Measurements from ENCODE around the gene VANGL1. TPM values are rescaled to one million over a fixed set of nuclear protein-coding genes. Genes with fewer than 3 reads are reported as not detected.

The VANGL1 gene
- total and polyA plus RNA-seq, 3 experiments from 2014 or later, result 3.0 to 3.3 (median 3.2) TPM

DNA sequence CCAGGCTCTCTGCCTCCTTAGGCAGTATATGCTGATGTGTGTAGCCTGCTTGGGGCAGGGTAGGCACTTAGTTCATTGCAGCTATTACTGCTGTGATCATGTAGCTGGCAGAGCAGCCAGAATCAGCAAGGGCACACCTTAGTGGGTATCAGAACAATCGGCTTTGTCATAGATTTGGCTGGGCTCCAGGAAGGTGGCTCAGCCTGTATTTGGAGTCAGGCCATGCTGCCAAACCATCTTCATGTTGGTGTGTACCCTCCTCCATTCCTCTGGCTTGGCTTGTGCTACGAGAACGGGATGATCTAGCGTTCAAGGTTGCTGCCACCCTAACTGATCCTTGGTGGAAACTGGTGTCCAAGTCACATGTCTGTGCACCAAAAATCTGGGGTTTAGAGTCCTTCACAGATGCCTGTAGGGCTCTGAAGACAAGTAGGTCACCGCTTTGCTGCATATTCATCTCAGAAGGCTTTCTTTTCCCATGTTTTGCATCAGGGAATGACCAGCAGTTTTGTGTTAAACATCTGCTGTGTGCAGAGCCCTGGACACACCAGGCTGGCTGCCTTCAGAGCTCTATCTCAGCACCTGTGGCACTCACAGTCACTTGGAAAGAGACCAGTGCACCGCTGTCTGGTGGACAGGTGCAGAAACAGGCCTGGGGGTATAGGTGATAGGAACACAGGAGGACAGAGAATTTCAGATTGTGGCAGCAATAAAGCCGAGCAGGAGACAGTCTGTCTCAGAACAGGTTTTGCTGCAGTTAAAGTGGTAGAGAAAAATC lies 23.7 kb downstream of the VANGL1 start:
- no peaks in the 10 kb centered on the region for H3K36me3 ChIP-seq (ENCODE audit: insufficient read depth, low read length)
- DNase-seq, result no peak
- Mint-ChIP-seq H3K27me3 (peaks cover 0 to 3% of the 10 kb centered on the region in 2 donors), H3K4me1 (peaks cover 0 to 6% (median 0%) of the 10 kb centered on the region in 3 donors), H3K4me3 (no peak overlapping the region), H3K36me3 (peaks cover 0 to 7% (median 0%) of the 10 kb centered on the region in 3 donors), H3K27ac (peak overlapping the region in 1 of 8 donors; percentile 14), H3K9me3 (no peaks in the 10 kb centered on the region)
- H3K9me3 ChIP-seq (ENCODE audit: low read length), result no peaks in the 10 kb centered on the region
- ChIA-PET CTCF (no interaction called here), POLR2A (no interaction called here)
- no peak overlapping the region for H3K27ac ChIP-seq (ENCODE audit: low read depth, low read length)
- no peaks in the 10 kb centered on the region for H3K27me3 ChIP-seq (ENCODE audit: insufficient read depth, low read length, poor library complexity, severe bottlenecking)
- H3K4me1 ChIP-seq (ENCODE audit: insufficient read depth, low read length), result no peaks in the 10 kb centered on the region
- no peak overlapping the region for H3K4me3 ChIP-seq (ENCODE audit: low read length)

DNA sequence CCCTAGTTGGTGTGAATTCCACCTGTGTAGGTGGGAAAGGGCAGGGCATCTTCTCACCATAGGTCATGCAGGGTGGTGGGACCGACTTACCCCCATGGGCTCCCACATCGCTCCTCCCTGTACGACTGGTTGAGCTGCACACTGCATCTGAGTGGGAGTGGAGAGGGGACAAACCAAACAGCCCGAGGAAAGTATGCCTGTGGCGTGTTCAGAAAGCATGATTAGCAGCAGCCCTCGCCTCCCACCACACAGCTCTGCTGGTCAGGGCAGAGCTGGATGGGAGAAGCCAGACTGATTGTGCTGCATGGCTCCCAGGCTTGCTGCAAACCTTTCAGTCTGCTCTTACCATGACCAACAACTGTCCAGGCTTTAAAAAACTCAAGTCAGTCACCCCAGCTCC lies 24.4 kb downstream of the VANGL1 start:
- no peak overlapping the region for H3K27ac Mint-ChIP-seq
- H3K27me3 ChIP-seq (ENCODE audit: insufficient read depth, low read length, poor library complexity, severe bottlenecking), result no peaks in the 10 kb centered on the region
- no peak for DNase-seq
- H3K4me1 Mint-ChIP-seq, result peaks cover 0 to 6% (median 0%) of the 10 kb centered on the region in 3 donors
- no peak overlapping the region for H3K27ac ChIP-seq (ENCODE audit: low read depth, low read length)
- peak overlapping the region in 1 of 7 donors; percentile 19 for H3K4me3 Mint-ChIP-seq
- ChIA-PET CTCF (no interaction called here), POLR2A (no interaction called here)
- peaks cover 0 to 7% (median 0%) of the 10 kb centered on the region in 3 donors for H3K36me3 Mint-ChIP-seq
- no peaks in the 10 kb centered on the region for H3K9me3 ChIP-seq (ENCODE audit: low read length)
- H3K36me3 ChIP-seq (ENCODE audit: insufficient read depth, low read length), result no peaks in the 10 kb centered on the region
- H3K9me3 Mint-ChIP-seq, result no peaks in the 10 kb centered on the region
- no peak overlapping the region for H3K4me3 ChIP-seq (ENCODE audit: low read length)
- H3K27me3 Mint-ChIP-seq, result peaks cover 0 to 3% of the 10 kb centered on the region in 2 donors
- H3K4me1 ChIP-seq (ENCODE audit: insufficient read depth, low read length), result no peaks in the 10 kb centered on the region

DNA sequence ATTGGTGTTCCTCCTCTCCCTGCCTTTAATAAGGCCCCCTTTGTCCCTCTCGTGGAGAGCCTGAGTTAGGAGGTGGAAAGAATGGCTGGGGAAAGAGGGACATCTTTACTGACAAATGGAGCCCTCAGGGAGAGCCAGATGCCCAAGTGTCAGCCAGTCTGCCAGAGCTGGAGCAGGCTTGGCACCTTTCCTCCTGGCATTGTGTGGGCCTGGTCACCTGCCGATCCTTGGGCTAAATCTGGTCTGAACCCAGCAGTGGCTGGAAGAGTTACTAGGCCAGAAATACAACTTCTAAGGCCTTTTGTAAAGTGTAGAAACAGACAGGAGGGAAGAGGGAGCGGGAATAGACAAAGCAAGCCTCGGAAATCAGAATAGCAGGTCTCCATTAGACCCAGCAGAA lies 24.9 kb downstream of the VANGL1 start:
- peaks cover 0 to 3% of the 10 kb centered on the region in 2 donors for H3K27me3 Mint-ChIP-seq
- no peaks in the 10 kb centered on the region for H3K4me1 ChIP-seq (ENCODE audit: insufficient read depth, low read length)
- no peak overlapping the region for H3K4me3 ChIP-seq (ENCODE audit: low read length)
- no peak overlapping the region for H3K27ac Mint-ChIP-seq
- peaks cover 0 to 6% (median 0%) of the 10 kb centered on the region in 3 donors for H3K4me1 Mint-ChIP-seq
- no peaks in the 10 kb centered on the region for H3K9me3 Mint-ChIP-seq
- H3K4me3 Mint-ChIP-seq, result no peak overlapping the region
- DNase-seq, result no peak
- peaks cover 0 to 7% (median 0%) of the 10 kb centered on the region in 3 donors for H3K36me3 Mint-ChIP-seq
- ChIA-PET CTCF (no interaction called here), POLR2A (no interaction called here)
- no peak overlapping the region for H3K27ac ChIP-seq (ENCODE audit: low read depth, low read length)
- no peaks in the 10 kb centered on the region for H3K36me3 ChIP-seq (ENCODE audit: insufficient read depth, low read length)
- H3K27me3 ChIP-seq (ENCODE audit: insufficient read depth, low read length, poor library complexity, severe bottlenecking), result no peaks in the 10 kb centered on the region
- H3K9me3 ChIP-seq (ENCODE audit: low read length), result no peaks in the 10 kb centered on the region

DNA sequence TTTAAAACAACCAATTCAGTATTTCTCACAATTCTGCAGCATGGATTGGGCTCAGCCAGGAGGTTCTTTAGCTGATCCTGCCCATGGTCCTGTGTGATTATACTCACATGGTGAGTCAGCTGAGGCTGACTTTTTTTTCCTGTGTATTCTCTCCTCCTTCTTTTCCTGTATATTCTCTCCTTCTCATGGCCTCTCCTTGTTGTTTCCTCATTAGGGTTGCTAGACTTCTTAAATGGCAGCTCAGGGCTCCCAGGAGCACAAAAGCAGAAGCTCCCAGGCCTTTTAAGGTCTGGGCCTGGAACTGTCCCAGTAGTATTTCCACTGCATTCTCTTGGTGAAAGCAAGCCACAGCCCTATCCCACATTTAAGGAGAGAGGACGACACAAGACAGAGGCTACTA lies 26.8 kb downstream of the VANGL1 start:
- H3K27ac Mint-ChIP-seq, result peak overlapping the region in 1 of 8 donors; percentile 9
- CTCF ChIA-PET, result no interaction called here
- POLR2A ChIA-PET, result no interaction called here
- H3K4me3 Mint-ChIP-seq, result no peak overlapping the region
- peaks cover 0 to 6% (median 0%) of the 10 kb centered on the region in 3 donors for H3K4me1 Mint-ChIP-seq
- no peak for DNase-seq
- H3K9me3 Mint-ChIP-seq, result no peaks in the 10 kb centered on the region
- H3K36me3 Mint-ChIP-seq, result peaks cover 0 to 7% (median 0%) of the 10 kb centered on the region in 3 donors
- no peaks in the 10 kb centered on the region for H3K9me3 ChIP-seq (ENCODE audit: low read length)
- no peaks in the 10 kb centered on the region for H3K4me1 ChIP-seq (ENCODE audit: insufficient read depth, low read length)
- H3K27me3 ChIP-seq (ENCODE audit: insufficient read depth, low read length, poor library complexity, severe bottlenecking), result no peaks in the 10 kb centered on the region
- peaks cover 0 to 3% of the 10 kb centered on the region in 2 donors for H3K27me3 Mint-ChIP-seq
- no peak overlapping the region for H3K4me3 ChIP-seq (ENCODE audit: low read length)
- no peaks in the 10 kb centered on the region for H3K36me3 ChIP-seq (ENCODE audit: insufficient read depth, low read length)
- H3K27ac ChIP-seq (ENCODE audit: low read depth, low read length), result peak overlapping the region; percentile 64

DNA sequence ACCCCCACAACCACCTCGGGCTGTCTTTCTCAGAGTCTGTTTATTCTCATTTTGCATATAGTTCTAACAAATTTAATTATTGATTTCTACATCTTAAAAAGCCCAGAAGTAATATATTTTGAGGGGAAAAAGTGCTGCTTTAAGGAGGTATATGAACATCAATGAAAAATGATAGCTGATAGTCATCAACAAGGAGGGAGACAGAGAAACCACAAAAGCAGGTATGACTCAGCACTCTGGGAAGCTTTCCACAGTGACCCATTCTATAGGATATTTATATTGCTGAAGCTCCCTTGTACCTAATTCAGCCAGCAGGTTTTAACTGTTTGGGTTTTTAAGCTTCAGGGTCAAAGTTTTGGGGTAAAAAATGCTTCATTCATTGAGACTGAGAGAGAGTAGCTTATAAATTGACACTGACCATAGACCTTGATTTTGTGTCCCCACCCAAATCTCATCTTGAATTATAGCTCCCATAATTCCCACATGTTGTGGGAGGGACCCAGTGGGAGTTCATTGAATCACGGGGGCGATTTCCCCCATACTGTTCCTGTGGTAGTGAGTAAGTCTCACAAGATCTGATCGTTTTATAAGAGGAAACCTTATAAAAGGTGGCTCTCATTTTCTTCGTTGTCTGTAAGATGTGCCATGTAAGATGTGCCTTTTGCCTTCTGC lies 27.4 kb downstream of the VANGL1 start:
- H3K27me3 ChIP-seq (ENCODE audit: insufficient read depth, low read length, poor library complexity, severe bottlenecking), result no peaks in the 10 kb centered on the region
- no peaks in the 10 kb centered on the region for H3K9me3 ChIP-seq (ENCODE audit: low read length)
- DNase-seq, result no peak
- POLR2A ChIA-PET, result no interaction called here
- CTCF ChIA-PET, result no interaction called here
- no peaks in the 10 kb centered on the region for H3K36me3 ChIP-seq (ENCODE audit: insufficient read depth, low read length)
- no peaks in the 10 kb centered on the region for H3K4me1 ChIP-seq (ENCODE audit: insufficient read depth, low read length)
- H3K4me1 Mint-ChIP-seq, result peaks cover 0 to 6% (median 0%) of the 10 kb centered on the region in 3 donors
- H3K9me3 Mint-ChIP-seq, result no peaks in the 10 kb centered on the region
- no peak overlapping the region for H3K4me3 Mint-ChIP-seq
- H3K27ac ChIP-seq (ENCODE audit: low read depth, low read length), result peak overlapping the region; percentile 64
- peaks cover 0 to 3% of the 10 kb centered on the region in 2 donors for H3K27me3 Mint-ChIP-seq
- peaks cover 0 to 4% (median 0%) of the 10 kb centered on the region in 3 donors for H3K36me3 Mint-ChIP-seq
- no peak overlapping the region for H3K27ac Mint-ChIP-seq
- H3K4me3 ChIP-seq (ENCODE audit: low read length), result no peak overlapping the region

DNA sequence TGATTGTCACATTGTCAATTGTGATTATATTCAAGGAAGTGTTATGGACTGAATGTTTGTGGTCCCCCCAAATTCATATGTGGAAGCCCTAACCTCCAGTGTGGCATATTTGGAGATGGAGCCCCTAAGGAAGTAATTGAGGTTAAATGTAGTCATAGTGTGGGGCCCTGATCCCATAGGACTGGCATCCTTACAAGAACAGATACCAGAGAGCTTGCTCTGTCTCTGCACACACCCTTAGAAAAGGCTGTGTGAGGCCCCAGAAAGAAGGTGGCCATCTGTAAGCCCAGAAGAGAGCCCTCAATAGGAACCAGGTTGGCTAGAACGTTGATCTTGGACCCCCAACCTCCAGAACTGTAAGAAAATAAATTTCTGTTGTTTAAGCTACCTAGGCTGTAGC lies 28.1 kb downstream of the VANGL1 start:
- H3K27ac ChIP-seq (ENCODE audit: low read depth, low read length), result no peak overlapping the region
- ChIA-PET CTCF (no interaction called here), POLR2A (no interaction called here)
- Mint-ChIP-seq H3K4me3 (no peak overlapping the region), H3K4me1 (peaks cover 0 to 6% (median 0%) of the 10 kb centered on the region in 3 donors), H3K36me3 (peaks cover 0 to 6% (median 0%) of the 10 kb centered on the region in 3 donors), H3K9me3 (no peaks in the 10 kb centered on the region), H3K27me3 (peaks cover 0 to 3% of the 10 kb centered on the region in 2 donors), H3K27ac (no peak overlapping the region)
- DNase-seq, result no peak
- H3K4me1 ChIP-seq (ENCODE audit: insufficient read depth, low read length), result no peaks in the 10 kb centered on the region
- H3K36me3 ChIP-seq (ENCODE audit: insufficient read depth, low read length), result no peaks in the 10 kb centered on the region
- no peak overlapping the region for H3K4me3 ChIP-seq (ENCODE audit: low read length)
- H3K27me3 ChIP-seq (ENCODE audit: insufficient read depth, low read length, poor library complexity, severe bottlenecking), result no peaks in the 10 kb centered on the region
- no peaks in the 10 kb centered on the region for H3K9me3 ChIP-seq (ENCODE audit: low read length)

DNA sequence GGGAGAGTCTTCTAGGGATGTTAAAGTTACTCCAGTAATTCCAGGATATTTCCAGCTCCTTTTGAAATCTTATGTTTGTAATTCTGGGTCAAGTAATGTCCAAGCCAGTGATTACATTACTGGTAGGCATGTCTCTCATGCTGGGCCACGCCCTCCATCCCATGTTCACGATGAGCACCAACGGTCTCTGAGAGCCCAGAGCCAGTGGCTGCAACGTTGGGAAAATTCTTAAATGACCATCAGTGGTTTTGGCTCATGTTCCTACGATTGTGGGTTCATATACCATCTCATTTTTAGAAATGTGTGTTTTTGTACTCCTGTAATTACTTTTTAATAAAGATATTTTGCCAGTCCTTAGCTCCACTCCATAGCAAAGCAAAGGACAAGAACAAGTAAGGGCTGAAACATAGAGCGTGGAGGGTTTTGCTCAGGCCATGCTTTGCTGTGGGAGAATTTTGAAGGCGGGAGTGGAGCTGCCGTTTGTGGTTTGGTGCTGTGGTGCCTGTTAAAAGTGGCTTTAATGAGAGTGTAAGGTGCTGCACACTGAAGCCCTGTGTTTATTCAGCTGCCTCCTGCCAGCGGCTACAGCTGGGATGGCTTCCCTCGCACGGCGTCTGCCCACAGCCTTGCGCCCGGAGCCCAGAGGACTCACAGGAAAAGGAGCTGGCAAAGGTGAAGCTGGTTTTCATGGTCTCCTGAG lies 28.9 kb downstream of the VANGL1 start:
- Histone ChIP-seq H3K36me3 (ENCODE audit: insufficient read depth, low read length) (no peaks in the 10 kb centered on the region), H3K4me1 (ENCODE audit: insufficient read depth, low read length) (no peaks in the 10 kb centered on the region), H3K4me3 (ENCODE audit: low read length) (no peak overlapping the region), H3K27ac (ENCODE audit: low read depth, low read length) (no peak overlapping the region), H3K27me3 (ENCODE audit: insufficient read depth, low read length, poor library complexity, severe bottlenecking) (no peaks in the 10 kb centered on the region), H3K9me3 (ENCODE audit: low read length) (no peaks in the 10 kb centered on the region)
- H3K27me3 Mint-ChIP-seq, result peaks cover 0 to 3% of the 10 kb centered on the region in 2 donors
- peaks cover 0 to 6% (median 0%) of the 10 kb centered on the region in 3 donors for H3K4me1 Mint-ChIP-seq
- H3K36me3 Mint-ChIP-seq, result peaks cover 0 to 6% (median 0%) of the 10 kb centered on the region in 3 donors
- ChIA-PET POLR2A (no interaction called here), CTCF (no interaction called here)
- no peak for DNase-seq
- no peak overlapping the region for H3K4me3 Mint-ChIP-seq
- H3K9me3 Mint-ChIP-seq, result no peaks in the 10 kb centered on the region
- no peak overlapping the region for H3K27ac Mint-ChIP-seq
